Thoracic aorta (tissue), 2 donors: ENCODE measurements around the gene ADGRB3. TPM values are rescaled to one million over a fixed set of nuclear protein-coding genes. Genes with fewer than 3 reads are reported as not detected.
"Not testable (repeated sequence)": the region's sequence is repeated elsewhere in the genome, so short reads cannot be mapped to it uniquely, and the experiment has no call there.

ENCODE experiments used
- ATAC-seq: fragments of 150-250 bp; one replicate; pipeline ENCODE4 v1.8.0; 2017; ENCODE audit warnings: low read depth; ENCODE audit not compliant: insufficient number of reproducible peaks, low FRiP score
- DNase-seq: peaks from one replicate; pipeline ENCODE4 v3.0.0-alpha.2; 2020; ENCODE audit warnings: low spot score
- H3K27ac ChIP-seq, 2 donors: fragments of 200-600 bp; sonication (generic); 1 replicate in 1 of 2; 2 replicates in 1 of 2; pipeline ENCODE4 v1.5.1; 2016; ENCODE audit warnings: mild to moderate bottlenecking in 2 of 2, moderate library complexity in 2 of 2
- H3K27me3 ChIP-seq: fragments of 200-600 bp; sonication (generic); replicated peaks from 2 replicates; pipeline ENCODE4 v1.6.0; 2016; ENCODE audit warnings: mild to moderate bottlenecking; ENCODE audit not compliant: insufficient read depth
- H3K36me3 ChIP-seq: fragments of 200-600 bp; sonication (generic); one replicate; pipeline ENCODE4 v1.5.1; 2016
- H3K4me1 ChIP-seq, 2 donors: fragments of 200-600 bp; sonication (generic); 1 replicate in 1 of 2; 2 replicates in 1 of 2; pipeline versions ENCODE4 v1.5.1 to v1.6.0; 2016; ENCODE audit warnings: low read depth in 2 of 2, mild to moderate bottlenecking in 1 of 2; ENCODE audit not compliant: control insufficient read depth in 1 of 2
- H3K4me3 ChIP-seq: fragments of 200-600 bp; sonication (generic); 2 replicates; pipeline ENCODE4 v1.5.1; 2016; ENCODE audit warnings: mild to moderate bottlenecking
- H3K9me3 ChIP-seq: fragments of 200-600 bp; sonication (generic); 2 replicates; pipeline ENCODE4 v1.5.1; 2016
- CTCF ChIP-seq: fragments of 200-600 bp; sonication (generic); IDR thresholded peaks from one replicate; pipeline ENCODE4 v1.5.1; 2019; ENCODE audit warnings: antibody characterized with exemption
- total RNA-seq, 2 donors: library from RNA; depleted of rRNA; stranded (reverse); fragments of >200 nt; gene quantifications; one replicate each; pipeline versions ENCODE4 v1.1.0 to v1.2.3, GENCODE V29; 2016

The ADGRB3 gene
- total RNA-seq, 2 donors from 2014 or later, result 2.4 to 10.1 TPM

- H3K9me3 ChIP-seq, result no peaks in the 10 kb centered on the region
- H3K36me3 ChIP-seq, result no peaks in the 10 kb centered on the region
- no peaks in the 10 kb centered on the region for H3K27me3 ChIP-seq
- no peak overlapping the region for H3K4me3 ChIP-seq
- no peaks in the 10 kb centered on the region for H3K4me1 ChIP-seq
- no peak for ATAC-seq
- no peak for TF ChIP-seq CTCF
- DNase-seq, result no peak
- no peak overlapping the region for H3K27ac ChIP-seq
Measured at GRCh38 chr6:69280858-69281257, 645.8 kb downstream of the ADGRB3 start.

GRCh38 chr6:69284176-69284730 lies 649.2 kb downstream of the ADGRB3 start:
- H3K4me1 ChIP-seq, result no peaks in the 10 kb centered on the region
- no peaks in the 10 kb centered on the region for H3K27me3 ChIP-seq
- no peak for ATAC-seq
- H3K4me3 ChIP-seq, result no peak overlapping the region
- H3K27ac ChIP-seq, result no peak overlapping the region
- no peaks in the 10 kb centered on the region for H3K9me3 ChIP-seq
- TF ChIP-seq CTCF, result no peak
- no peak for DNase-seq
- no peaks in the 10 kb centered on the region for H3K36me3 ChIP-seq

- Histone ChIP-seq H3K27me3 (no peaks in the 10 kb centered on the region), H3K27ac (no peak overlapping the region), H3K9me3 (no peaks in the 10 kb centered on the region), H3K4me1 (no peaks in the 10 kb centered on the region), H3K36me3 (no peaks in the 10 kb centered on the region), H3K4me3 (no peak overlapping the region)
- no peak for ATAC-seq
- DNase-seq, result no peak
- no peak for TF ChIP-seq CTCF
Measured at GRCh38 chr6:69285054-69285453, 650.0 kb downstream of the ADGRB3 start.

GRCh38 chr6:69286331-69286730 lies 651.2 kb downstream of the ADGRB3 start:
- H3K4me3 ChIP-seq, result no peak overlapping the region
- no peak for TF ChIP-seq CTCF
- no peak for ATAC-seq
- H3K36me3 ChIP-seq, result no peaks in the 10 kb centered on the region
- no peaks in the 10 kb centered on the region for H3K27me3 ChIP-seq
- no peaks in the 10 kb centered on the region for H3K4me1 ChIP-seq
- no peak for DNase-seq
- no peaks in the 10 kb centered on the region for H3K9me3 ChIP-seq
- H3K27ac ChIP-seq, result no peak overlapping the region

- H3K27me3 ChIP-seq, H3K4me1 ChIP-seq, DNase-seq, ATAC-seq, H3K27ac ChIP-seq, H3K4me3 ChIP-seq, H3K36me3 ChIP-seq, H3K9me3 ChIP-seq: not testable (repeated sequence)
Measured at GRCh38 chr6:69288198-69288597, 653.1 kb downstream of the ADGRB3 start.
